GM12878 (cell line): ENCODE results near the gene FAM221B. TPM values are rescaled to one million over a fixed set of nuclear protein-coding genes. Genes with fewer than 3 reads are reported as not detected.
A peak's percentile ranks its signal among the peaks of the same experiment; 100 is the strongest.

ENCODE experiments used
- ATAC-seq: fragments of 200-7000 bp; cut with Tn5 transposase; 3 replicates; pipeline ENCODE4 v1.9.1; 2020; ENCODE audit warnings: mild to moderate bottlenecking, moderate library complexity
- BruUV-seq: library from RNA; stranded (reverse); fragments of 400-500 nt; replicated peaks from 2 replicates; lab custom pipeline; 2021; lab: Mats Ljungman, UMichigan
- CTCF ChIA-PET: fragments of 300-600 bp; sonication (Branson Sonifier 250); formaldehyde crosslinking; extraction: SDS; loops from one replicate; lab custom pipeline; 2021; ENCODE audit warnings: inconsistent platforms; lab: Yijun Ruan, JAX
- POLR2A ChIA-PET: fragments of 350-600 bp; formaldehyde crosslinking; extraction: SDS; loops from one replicate; lab custom pipeline; 2021; ENCODE audit warnings: inconsistent platforms; lab: Charles Lee
- RAD21 ChIA-PET: fragments of 300-600 bp; sonication (Branson Sonifier 250); formaldehyde crosslinking; loops from one replicate; lab custom pipeline; 2023; ENCODE audit warnings: antibody characterized with exemption; ENCODE audit not compliant: unreplicated experiment; lab: Charles Lee
- SMC1A ChIA-PET: fragments of 300-600 bp; sonication (Branson Sonifier 250); formaldehyde crosslinking; loops from one replicate; lab custom pipeline; 2023; ENCODE audit not compliant: unreplicated experiment, uncharacterized antibody; lab: Charles Lee
- DNase-seq: peaks from one replicate; pipeline ENCODE4 v3.0.0-alpha.2; 2011; ENCODE audit warnings: low read depth, low spot score
- FAIRE-seq: peaks from 3 replicates; lab custom pipeline; 2011; peaks lifted over from hg19 to GRCh38; lab: Jason Lieb, UNC
- H2AFZ ChIP-seq: 2 replicates; pipeline ENCODE4 v1.6.0; 2011; ENCODE audit warnings: low read depth, low read length, control low read depth; ENCODE audit not compliant: control insufficient read depth
- H3K27ac ChIP-seq: 2 replicates; pipeline ENCODE4 v1.5.1; 2011; ENCODE audit warnings: control low read depth; ENCODE audit not compliant: control insufficient read depth, insufficient read depth
- H3K27me3 ChIP-seq, 2 experiments: replicated peaks in 1 of 2; 2 replicates each; pipeline versions ENCODE4 v1.6.0 to v1.6.1; 2011; ENCODE audit warnings: low read length in 1 of 2; ENCODE audit not compliant: control insufficient read depth in 2 of 2, insufficient read depth in 2 of 2
- H3K36me3 ChIP-seq, 2 experiments: 2 replicates each; pipeline ENCODE4 v1.5.1; 2011; ENCODE audit warnings: low read length in 1 of 2; ENCODE audit not compliant: control insufficient read depth in 2 of 2, insufficient read depth in 2 of 2
- H3K4me1 ChIP-seq: 2 replicates; pipeline ENCODE4 v1.6.1; 2011; ENCODE audit warnings: mild to moderate bottlenecking, low read length, moderate library complexity, mixed read lengths; ENCODE audit not compliant: control insufficient read depth, insufficient read depth
- H3K4me2 ChIP-seq: 2 replicates; pipeline ENCODE4 v1.6.0; 2011; ENCODE audit warnings: control low read depth; ENCODE audit not compliant: control insufficient read depth, insufficient read depth
- H3K4me3 ChIP-seq: fragments of 200-600 bp; sonication (generic); 2 replicates; pipeline ENCODE4 v1.5.1; 2016
- H3K79me2 ChIP-seq: 2 replicates; pipeline ENCODE4 v1.6.0; 2011; ENCODE audit warnings: low read length; ENCODE audit not compliant: control insufficient read depth, insufficient read depth
- H3K9ac ChIP-seq: 2 replicates; pipeline ENCODE4 v1.8.0; 2011; ENCODE audit warnings: low read length, control low read depth, mixed read lengths; ENCODE audit not compliant: control insufficient read depth, insufficient read depth
- H3K9me3 ChIP-seq: replicated peaks from 3 replicates; pipeline ENCODE4 v1.5.1; 2011; ENCODE audit warnings: mild to moderate bottlenecking, low read length; ENCODE audit not compliant: control insufficient read depth, insufficient read depth
- H4K20me1 ChIP-seq: 2 replicates; pipeline ENCODE4 v1.6.0; 2011; ENCODE audit not compliant: control insufficient read depth, insufficient read depth
- BACH1 ChIP-seq: fragments of 450-650 bp; IDR thresholded peaks from 2 replicates; pipeline ENCODE4 v1.6.1; 2017; ENCODE audit warnings: mild to moderate bottlenecking, borderline replicate concordance
- CHD1 ChIP-seq: IDR thresholded peaks from 2 replicates; pipeline ENCODE4 v1.6.1; 2012; ENCODE audit warnings: low read depth, low read length, improper control_type of control experiment
- IKZF2 ChIP-seq, 2 experiments: fragments of 450-650 bp; IDR thresholded peaks; 2 replicates each; pipeline ENCODE4 v1.6.1; 2017; ENCODE audit warnings: mild to moderate bottlenecking in 2 of 2, moderate library complexity in 2 of 2
- KAT2A ChIP-seq: conservative IDR thresholded peaks from 2 replicates; pipeline ENCODE4 v1.6.1; 2011; ENCODE audit warnings: low read depth, low read length; ENCODE audit not compliant: control insufficient read depth
- KDM1A ChIP-seq: fragments of 200-600 bp; sonication (generic); IDR thresholded peaks from 2 replicates; pipeline ENCODE4 v1.6.1; 2016; ENCODE audit warnings: borderline replicate concordance
- LARP7 ChIP-seq: fragments of 450-650 bp; IDR thresholded peaks from 2 replicates; pipeline ENCODE4 v1.6.1; 2017; ENCODE audit warnings: mild to moderate bottlenecking
- MEF2B ChIP-seq: fragments of 450-650 bp; IDR thresholded peaks from 2 replicates; pipeline ENCODE4 v1.6.1; 2018; ENCODE audit warnings: mild to moderate bottlenecking, moderate library complexity; ENCODE audit not compliant: partially characterized antibody, poor library complexity, severe bottlenecking
- MTA3 ChIP-seq: IDR thresholded peaks from 2 replicates; pipeline ENCODE4 v1.6.1; 2012; ENCODE audit warnings: low read length, inconsistent platforms, borderline replicate concordance
- PAX5 ChIP-seq: IDR thresholded peaks from 2 replicates; pipeline ENCODE4 v1.6.1; 2011; ENCODE audit warnings: low read depth, low read length, borderline replicate concordance
- SREBF2 ChIP-seq: IDR thresholded peaks from 2 replicates; pipeline ENCODE4 v1.6.1; 2012; ENCODE audit warnings: mild to moderate bottlenecking, low read length
- ZBTB33 ChIP-seq: fragments of 450-650 bp; IDR thresholded peaks from 2 replicates; pipeline ENCODE4 v1.6.1; 2017; ENCODE audit warnings: mild to moderate bottlenecking
- WGBS: methylation state at CpG from one replicate; pipeline ENCODE4 v1.1.6; 2016; ENCODE audit warnings: low lambda C conversion rate; ENCODE audit not compliant: insufficient replicate concordance, insufficient coverage; ENCODE audit errors: missing lambda C conversion rate; 5-methylcytosine and 5-hydroxymethylcytosine counted together
- in situ Hi-C: fragments of 300-500 bp; cut with MboI; formaldehyde crosslinking; loops from 9 replicates; pipeline ENCODE4 v1.14.3; 2018; ENCODE audit warnings: mixed read lengths
- intact Hi-C: fragments of 100-400 bp; cut with micrococcal nuclease; formaldehyde crosslinking; loops from one replicate; pipeline ENCODE4 v1.14.2; 2022; ENCODE audit not compliant: unreplicated experiment
- polyA plus RNA-seq, 11 experiments: library from polyadenylated mRNA; depleted of rRNA in 4 of 11; unstranded in 6 of 11; stranded (reverse) in 5 of 11; fragments of >200 nt; fragmentation: Nextera tagmentation in 4 of 11; fragmentation: Illumina TruSeq in 1 of 11; extraction: Ambion mirVana in 4 of 11; extraction: Trizol in 1 of 11; gene quantifications; 1 replicate in 1 of 11; 2 replicates in 10 of 11; pipeline versions ENCODE4 v1.2.1 to v1.2.3, GENCODE V29; 2011 to 2016; ENCODE audit warnings: inconsistent platforms in 2 of 11, missing spikeins in 2 of 11, low read depth in 1 of 11
- total RNA-seq, 4 experiments: library from RNA; depleted of rRNA in 3 of 4; stranded (reverse); fragments of >200 nt in 3 of 4; fragmentation: Illumina TruSeq in 1 of 4; extraction: Trizol in 1 of 4; gene quantifications; 2 replicates each; pipeline versions ENCODE4 v1.2.1 to v1.2.3, GENCODE V29; 2013 to 2021

Gene FAM221B
- total and polyA plus RNA-seq, 10 of the 15 experiments (the other 5 are each of a cell fraction or from before 2014, with no cell fraction given): 0.02 to 0.12 (median 0.04) TPM; not detected in 5

- in situ Hi-C loops: no loop called here
- no peak for DNase-seq
- TF ChIP-seq PAX5: no peak
- TF ChIP-seq CHD1: no peak
- 0 out of 2 replicates have a peak, but pooled peaks have one; percentile 55 for TF ChIP-seq LARP7
- TF ChIP-seq KDM1A: no peak
- no peak for TF ChIP-seq SREBF2
- TF ChIP-seq IKZF2 (IDR thresholded peaks at IDR 0.05): 0 out of 4 replicates have a peak, but pooled peaks of 1 of the 2 experiments have one; percentile 13
- TF ChIP-seq KAT2A: no peak
- TF ChIP-seq MTA3: no peak
- 0 out of 2 replicates have a peak, but pooled peaks have one; percentile 7 for TF ChIP-seq ZBTB33
- peak; percentile 52 for TF ChIP-seq MEF2B
- TF ChIP-seq BACH1: no peak
Observed at GRCh38 chr9:35842020-35842745, 13.7 kb upstream of the FAM221B start.

More at GRCh38 chr9:35842020-35842745, 13.7 kb upstream of the FAM221B start:
- ChIA-PET POLR2A (interaction anchor here (0.6 to 8.0 kb wide), 3 partner anchors 9 to 414 kb away, joined by 8 to 80 read pairs (median 9); partner anchors contain the start of gene SPAG8), SMC1A (interaction anchor here (0.7 to 7.9 kb wide), 3 partner anchors 8 to 184 kb away, joined by 3 to 118 read pairs (median 3); no protein-coding TSS in a partner anchor), RAD21 (interaction anchor here (0.9 to 4.7 kb wide), 4 partner anchors 8 to 40 kb away, joined by 3 to 41 read pairs (median 4); no protein-coding TSS in a partner anchor), CTCF (interaction anchor here (0.9 to 5.4 kb wide), 4 partner anchors 8 to 28 kb away, joined by 3 to 49 read pairs (median 7); partner anchors contain the start of genes FAM221B, HINT2 and TMEM8B)
- no peaks in the 10 kb centered on the region for H4K20me1 ChIP-seq
- H3K4me2 ChIP-seq: peak overlapping the region; percentile 67
- H3K4me3 ChIP-seq: no peak overlapping the region
- peak overlapping the region; percentile 75 for H3K27ac ChIP-seq
- no peaks in the 10 kb centered on the region for H3K36me3 ChIP-seq
- no peaks in the 10 kb centered on the region for H3K27me3 ChIP-seq
- whole genome bisulfite sequencing: 79% methylated on average over 17 of the region's 17 CpGs
- H3K9ac ChIP-seq: no peak overlapping the region
- intact Hi-C loops: loop anchor here (1.0 kb wide), 1 partner anchor 8 kb away; no protein-coding TSS in a partner anchor
- H3K4me1 ChIP-seq: peaks cover 67% of the 10 kb centered on the region
- ATAC-seq (peak; percentile 50), FAIRE-seq (no peak)
- no peaks in the 10 kb centered on the region for H3K79me2 ChIP-seq
- BruUV-seq: no TSS peak
- no peaks in the 10 kb centered on the region for H3K9me3 ChIP-seq
- peak overlapping the region; percentile 21; the same call in 1 of the 2 replicates for H2AFZ ChIP-seq
